GM18867 (cell line): Measurements from ENCODE around the gene FFAR2.
"Not testable (repeated sequence)": the region's sequence is repeated elsewhere in the genome, so short reads cannot be mapped to it uniquely, and the experiment has no call there.

Source experiments
- ATAC-seq: cut with Tn5 transposase; IDR thresholded peaks from one replicate; pipeline ENCODE4 v1.9.1; 2021; ENCODE audit warnings: mild to moderate bottlenecking, moderate library complexity; ENCODE audit not compliant: unreplicated experiment

Gene FFAR2

GRCh38 chr19:35447606-35448469, at the start of gene FFAR2:
TSS of gene FFAR2 (plus strand) at chr19:35448257. CDS start at chr19:35449715, 1,458 bp downstream.
- ATAC-seq = no peak

DNA sequence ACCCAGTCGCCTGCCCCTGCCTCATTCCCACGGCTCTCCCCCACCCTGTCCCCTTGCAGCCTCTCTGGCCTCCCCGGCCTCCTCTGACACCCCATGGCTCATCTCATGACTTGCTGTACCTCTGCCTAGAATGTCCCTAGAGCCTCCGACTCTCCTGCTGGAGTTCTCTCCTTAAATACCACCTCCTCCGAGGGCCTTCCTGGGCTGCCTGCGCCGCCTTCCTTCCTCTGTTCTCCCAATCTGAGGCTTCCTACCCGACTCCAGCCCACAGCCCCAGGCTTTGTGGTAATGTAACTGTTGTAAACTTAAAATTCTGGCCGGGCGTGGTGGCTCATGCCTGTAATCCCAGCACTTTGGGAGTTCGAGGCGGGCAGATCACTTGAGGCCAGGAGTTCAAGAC, 49.5 kb upstream of the FFAR2 start:
- ATAC-seq = no peak

DNA sequence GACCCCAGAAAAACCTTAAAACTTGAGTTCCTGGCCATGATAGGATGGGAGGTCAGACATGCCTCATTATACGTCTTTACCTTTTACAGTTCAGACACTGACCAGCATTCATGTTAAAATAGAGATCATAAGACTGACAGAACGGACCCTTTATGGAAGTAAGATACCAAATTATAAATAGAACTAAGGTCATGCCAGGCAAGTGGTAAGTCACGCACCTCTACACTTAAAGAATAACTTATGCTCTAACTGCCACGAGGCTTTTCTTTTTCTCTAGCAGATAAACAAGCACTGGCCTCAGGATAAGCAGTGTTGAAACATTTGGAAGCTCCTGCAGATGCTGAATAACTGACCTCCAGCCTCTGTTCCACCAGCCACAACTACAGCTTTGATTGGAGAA, 48.8 kb upstream of the FFAR2 start:
- no peak for ATAC-seq

DNA sequence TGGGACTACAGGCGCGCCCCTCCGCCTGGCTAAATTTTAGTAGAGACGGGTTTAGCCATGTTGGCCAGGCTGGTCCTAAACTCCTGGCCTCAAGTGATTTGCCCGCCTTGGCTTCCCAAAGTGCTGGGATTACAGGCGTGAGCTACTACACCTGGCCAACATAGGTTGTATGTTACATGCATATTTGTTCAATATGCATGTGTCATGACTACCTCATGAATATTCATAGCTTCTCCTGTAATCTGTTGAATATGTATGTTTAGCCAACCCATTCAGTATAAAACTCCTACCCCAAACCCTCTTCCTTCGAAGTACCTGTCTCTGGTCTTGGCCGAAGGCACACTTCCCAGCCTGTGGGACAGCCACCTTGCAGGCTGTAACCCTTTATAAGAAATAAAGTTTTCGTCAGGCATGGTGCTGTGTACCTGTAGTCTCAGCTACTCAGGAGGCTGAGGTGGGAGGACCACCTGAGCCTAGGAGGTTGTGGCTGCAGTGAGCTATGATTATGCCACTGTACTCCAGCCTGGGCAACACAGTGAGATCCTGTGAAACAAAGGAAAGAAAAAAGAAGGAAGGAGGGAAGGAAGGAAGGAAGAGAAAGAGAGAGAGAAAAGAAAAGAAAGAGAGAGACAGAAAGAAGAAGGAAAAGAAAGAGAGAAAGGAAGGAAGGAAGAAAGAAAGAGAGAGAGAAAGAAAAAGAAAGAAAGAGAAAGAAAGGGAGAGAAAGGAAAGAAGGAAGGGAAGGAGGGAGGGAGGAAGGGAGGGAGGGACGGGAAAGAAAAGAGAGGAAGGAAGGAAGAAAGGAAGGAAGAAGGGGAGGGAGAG, 47.9 kb upstream of the FFAR2 start:
- no peak for ATAC-seq

GRCh38 chr19:35400773-35401100, 47.3 kb upstream of the FFAR2 start:
- ATAC-seq = no peak

GRCh38 chr19:35401416-35401815, 46.6 kb upstream of the FFAR2 start:
- ATAC-seq = not testable (repeated sequence)

- ATAC-seq = no peak
Observed at GRCh38 chr19:35403116-35403760, 44.8 kb upstream of the FFAR2 start.

- peak; percentile 75 for ATAC-seq
Observed at GRCh38 chr19:35404879-35405622, 43.0 kb upstream of the FFAR2 start.

GRCh38 chr19:35407619-35408018, 40.4 kb upstream of the FFAR2 start:
- no peak for ATAC-seq

DNA sequence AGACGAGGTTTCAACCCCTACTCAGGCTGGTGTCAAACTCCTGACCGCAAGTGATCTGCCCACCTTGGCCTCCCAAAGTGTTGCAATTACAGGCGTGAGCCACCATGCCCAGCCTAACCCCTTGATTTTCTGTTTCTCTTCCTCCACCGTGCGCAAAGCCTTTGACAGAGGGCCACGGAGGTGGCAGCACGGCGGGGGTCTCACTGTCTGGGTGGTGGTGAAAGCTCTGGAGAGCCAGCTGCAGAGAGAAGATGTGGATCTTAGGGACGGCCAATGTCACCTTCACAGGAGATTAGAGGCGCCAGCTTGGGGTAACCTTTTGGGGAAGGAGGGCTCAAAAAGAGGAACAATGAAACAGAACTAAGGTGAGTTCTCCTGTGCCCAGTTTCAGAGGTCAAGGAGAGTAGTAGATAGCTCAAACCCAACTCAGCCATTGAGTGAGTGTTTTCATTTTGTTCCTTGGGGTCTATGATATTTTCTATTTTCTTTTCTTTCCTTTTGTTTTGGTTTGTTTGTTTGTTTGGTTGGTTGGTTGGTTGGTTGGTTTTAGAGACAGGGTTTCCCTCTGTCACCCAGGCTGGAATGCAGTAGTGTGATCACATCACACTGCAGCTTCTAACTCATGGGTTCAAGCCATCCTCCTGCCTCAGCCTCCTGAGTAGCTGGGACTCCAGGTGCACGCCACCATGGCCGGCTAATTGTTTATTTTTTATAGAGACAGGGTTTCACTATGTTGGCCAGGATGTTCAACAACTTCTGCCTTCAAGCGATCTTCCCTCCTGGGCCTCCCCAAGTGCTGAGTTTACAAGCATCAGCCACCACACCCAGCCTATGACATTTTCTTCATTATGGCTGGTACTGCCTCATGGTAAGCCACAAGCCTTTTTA, 39.5 kb upstream of the FFAR2 start:
- peak; percentile 74 for ATAC-seq

- no peak for ATAC-seq
Observed at GRCh38 chr19:35409191-35409590, 38.9 kb upstream of the FFAR2 start.

DNA sequence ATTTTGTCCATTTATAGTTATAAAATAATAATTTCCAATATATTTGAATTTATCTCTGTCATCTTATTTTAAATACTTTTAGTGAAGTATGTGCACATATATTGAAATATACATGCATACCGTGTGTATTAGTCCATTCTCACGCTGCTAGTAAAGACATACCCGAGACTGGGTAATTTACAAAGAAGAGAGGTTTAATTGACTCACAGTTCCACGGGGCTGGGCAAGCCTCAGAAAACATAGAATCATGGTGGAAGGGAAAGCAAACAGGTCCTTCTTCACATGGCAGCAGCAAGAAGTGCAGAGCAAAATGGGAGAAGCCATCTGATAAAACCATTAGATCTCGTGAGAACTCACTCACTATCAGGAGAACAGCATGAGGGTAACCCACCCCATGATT, 37.6 kb upstream of the FFAR2 start:
- ATAC-seq = no peak

DNA sequence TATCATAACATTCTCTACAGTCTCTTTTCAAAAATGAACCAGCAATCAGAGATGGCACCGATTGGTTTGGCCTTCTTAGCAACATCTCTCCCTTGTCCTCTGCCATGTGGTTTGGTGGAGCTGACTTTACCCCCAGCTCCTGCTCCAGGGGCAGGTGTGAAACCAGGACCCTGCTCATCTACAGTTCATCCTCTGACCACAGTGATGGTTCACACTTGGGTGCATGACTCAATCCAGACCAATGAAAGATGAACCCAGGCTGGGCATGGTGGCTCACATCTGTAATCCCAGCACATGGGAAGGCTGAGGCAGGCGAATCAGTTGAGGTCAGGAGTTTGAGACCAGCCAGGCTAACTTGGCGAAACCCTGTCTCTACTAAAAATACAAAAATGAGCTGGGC, 33.6 kb upstream of the FFAR2 start:
- no peak for ATAC-seq

DNA sequence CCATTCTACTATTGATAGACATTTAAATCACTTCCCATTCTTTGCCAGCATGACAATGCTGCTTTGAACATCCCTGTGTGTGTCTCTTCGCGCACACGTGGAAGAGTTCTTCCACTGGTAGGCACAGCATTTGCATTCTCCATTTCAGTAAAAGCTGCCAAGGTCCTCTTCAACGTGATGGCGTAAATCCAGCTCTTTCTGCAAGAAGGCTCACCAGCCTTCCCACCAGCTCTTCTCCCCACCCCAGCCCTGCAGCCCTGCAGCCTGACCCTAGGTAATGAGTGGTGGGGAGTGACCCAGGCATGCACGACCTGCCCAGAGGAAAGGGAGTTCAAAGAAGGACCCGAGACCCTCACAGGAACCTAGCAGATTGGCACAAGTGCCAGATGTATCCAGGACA, 31.7 kb upstream of the FFAR2 start:
- no peak for ATAC-seq

DNA sequence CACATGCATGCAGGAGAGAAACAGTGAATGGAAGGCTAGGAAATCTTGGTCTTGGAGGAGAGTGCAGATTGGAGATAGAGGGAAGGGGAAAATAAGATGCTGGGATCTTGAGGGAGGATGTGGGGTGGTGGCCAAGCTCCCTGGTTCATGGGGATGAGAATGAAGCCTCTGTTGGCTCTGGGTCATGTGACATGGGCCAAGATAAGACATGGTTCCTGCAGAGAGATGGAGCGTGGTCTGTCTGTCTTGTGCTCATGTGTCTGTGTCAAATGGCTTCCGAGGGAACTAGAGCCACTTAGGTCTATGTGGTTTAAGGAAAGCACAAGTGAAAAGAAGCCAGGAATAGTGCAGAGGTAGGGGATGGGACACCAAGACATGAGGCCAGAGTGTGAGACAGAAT, 30.8 kb upstream of the FFAR2 start:
- ATAC-seq = no peak

DNA sequence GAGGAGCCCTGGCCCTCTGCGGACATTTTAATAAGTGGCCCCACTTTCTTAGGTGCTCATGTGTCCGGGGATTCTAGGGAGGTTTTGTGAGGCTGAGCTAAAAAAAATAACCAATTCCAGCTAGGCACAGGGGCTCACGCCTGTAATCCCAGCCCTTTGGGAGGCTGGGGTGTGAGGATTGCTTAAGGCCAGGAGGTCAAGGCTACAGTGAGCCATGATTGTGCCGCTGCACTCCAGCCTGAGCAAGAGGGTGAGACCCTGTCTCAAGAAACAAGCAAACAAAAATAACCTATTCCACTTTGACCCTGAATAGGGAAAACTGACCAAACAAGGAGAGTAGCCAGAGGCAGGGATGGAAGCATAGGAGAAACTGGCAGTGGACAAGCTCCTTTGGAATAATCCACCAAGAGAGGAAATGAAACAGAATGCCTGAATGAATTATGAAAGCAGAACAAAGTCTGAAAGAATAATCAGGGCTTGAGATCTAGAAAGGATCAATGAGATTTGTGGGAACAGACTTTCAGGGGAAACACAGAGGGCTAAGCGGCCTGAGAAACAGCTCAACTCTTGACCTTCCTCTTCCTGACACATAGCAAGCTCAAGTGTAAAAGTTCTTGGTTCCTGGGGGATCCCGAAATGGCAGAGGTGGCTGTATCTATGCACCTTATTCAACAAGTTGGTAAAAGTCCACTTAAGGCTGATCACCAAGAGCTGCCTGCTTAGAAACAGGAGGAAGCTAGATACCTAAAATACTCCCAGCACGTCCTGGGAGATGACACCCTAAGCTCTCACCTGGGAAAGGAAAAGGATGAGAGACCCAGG, 30.1 kb upstream of the FFAR2 start:
- ATAC-seq = no peak

DNA sequence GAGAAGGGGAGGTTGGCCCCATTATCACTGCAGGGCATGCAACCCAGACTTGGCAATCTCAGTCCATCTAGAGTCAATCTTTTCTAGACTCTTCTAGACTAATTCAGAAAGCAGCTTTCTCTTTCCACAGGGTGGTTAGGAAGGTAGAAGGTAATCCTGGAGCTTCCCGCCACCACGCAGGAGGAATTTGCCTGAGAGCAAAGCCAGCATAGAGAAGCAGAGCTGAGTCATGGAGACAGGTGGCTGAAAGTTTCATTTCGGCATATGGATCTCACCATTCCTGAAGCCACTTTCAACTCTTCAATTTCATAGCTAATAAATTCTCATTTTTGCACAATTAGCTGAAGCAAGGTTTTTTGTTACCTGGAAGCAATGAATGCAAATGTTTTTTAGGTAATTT, 29.0 kb upstream of the FFAR2 start:
- no peak for ATAC-seq

- no peak for ATAC-seq
Observed at GRCh38 chr19:35419805-35420204, 28.3 kb upstream of the FFAR2 start.

DNA sequence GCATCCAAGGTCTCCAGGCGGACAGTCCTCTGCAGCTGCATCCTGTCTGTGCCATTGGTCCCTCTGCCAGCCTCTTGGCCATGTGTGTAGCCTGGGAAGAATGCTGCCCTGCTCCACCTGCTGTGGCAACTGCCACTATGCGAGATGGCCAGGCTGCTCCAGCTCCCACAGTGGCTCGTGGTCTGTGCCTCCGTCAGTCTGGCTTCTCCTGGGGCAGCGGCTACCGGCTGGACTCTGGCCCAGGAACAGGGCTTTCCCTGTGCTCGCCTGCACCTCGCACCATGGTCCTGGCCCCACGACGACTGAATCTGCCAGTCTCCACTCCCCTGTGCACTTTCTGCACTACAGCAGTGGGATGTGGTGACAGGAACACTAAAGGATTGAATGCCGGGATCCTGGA, 26.7 kb upstream of the FFAR2 start:
- no peak for ATAC-seq
